Upper lobe of left lung (tissue), 4 donors: ENCODE results near the gene RCSD1.

Experiments
- CTCF ChIP-seq, 6 experiments: fragments of 450-650 bp in 4 of 6; fragments of 200-600 bp in 2 of 6; sonication (generic) in 2 of 6; IDR thresholded peaks; one replicate each; pipeline ENCODE4 v1.5.1; 2016 to 2019; ENCODE audit warnings: antibody characterized with exemption in 6 of 6
- EP300 ChIP-seq, 4 donors: sonication (generic); formaldehyde crosslinking; IDR thresholded peaks; one replicate each; pipeline ENCODE4 v1.5.1; 2017; ENCODE audit warnings: antibody characterized with exemption in 4 of 4, control low read depth in 2 of 4
- POLR2AphosphoS5 ChIP-seq, 2 donors: sonication (generic); formaldehyde crosslinking; IDR thresholded peaks; one replicate each; pipeline ENCODE4 v1.5.1; 2017; ENCODE audit warnings: antibody characterized with exemption in 2 of 2

- no peak for TF ChIP-seq CTCF (IDR thresholded peaks at IDR 0.05)
- TF ChIP-seq POLR2AphosphoS5 (IDR thresholded peaks at IDR 0.05): no peak
- TF ChIP-seq EP300 (IDR thresholded peaks at IDR 0.05): no peak
These were observed 11.2 kb upstream of the RCSD1 start for GRCh38 chr1:167618789-167619188.
